ENCODE data around the gene TACR1. TPM values are rescaled to one million over a fixed set of nuclear protein-coding genes. Genes with fewer than 3 reads are reported as not detected.

Gene TACR1
- total and polyA plus RNA-seq, 2 experiments from 2014 or later, result 3.5 to 7.3 TPM

DNA sequence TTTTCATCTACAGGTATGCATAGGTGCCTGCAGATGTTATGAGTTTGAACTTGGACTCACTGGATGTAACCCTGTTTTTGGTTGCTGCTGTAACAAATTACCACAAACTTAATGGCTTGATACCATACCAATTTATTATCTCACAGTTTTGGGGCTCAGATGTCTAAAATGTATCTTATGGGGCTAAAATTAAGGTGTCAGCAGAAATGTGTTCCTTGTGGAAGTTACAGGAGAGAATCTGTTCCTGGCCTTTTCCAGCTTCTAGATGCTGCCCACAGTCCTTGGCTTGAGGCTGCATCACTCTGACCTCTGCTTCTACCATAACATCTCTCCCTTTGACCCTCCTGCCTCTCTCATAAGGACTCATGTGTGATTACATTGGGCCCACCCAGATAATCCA lies 193.3 kb downstream of the TACR1 start (continued):
- TF ChIP-seq NANOG (IDR thresholded peaks at IDR 0.05; ENCODE audit: borderline replicate concordance) (no peak), CREB1 (CRISPR knock-in tag; IDR thresholded peaks at IDR 0.05; ENCODE audit: low read depth) (no peak)
- TF ChIP-seq, protein P1, sequence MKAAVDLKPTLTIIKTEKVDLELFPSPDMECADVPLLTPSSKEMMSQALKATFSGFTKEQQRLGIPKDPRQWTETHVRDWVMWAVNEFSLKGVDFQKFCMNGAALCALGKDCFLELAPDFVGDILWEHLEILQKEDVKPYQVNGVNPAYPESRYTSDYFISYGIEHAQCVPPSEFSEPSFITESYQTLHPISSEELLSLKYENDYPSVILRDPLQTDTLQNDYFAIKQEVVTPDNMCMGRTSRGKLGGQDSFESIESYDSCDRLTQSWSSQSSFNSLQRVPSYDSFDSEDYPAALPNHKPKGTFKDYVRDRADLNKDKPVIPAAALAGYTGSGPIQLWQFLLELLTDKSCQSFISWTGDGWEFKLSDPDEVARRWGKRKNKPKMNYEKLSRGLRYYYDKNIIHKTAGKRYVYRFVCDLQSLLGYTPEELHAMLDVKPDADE (IDR thresholded peaks at IDR 0.05), result no peak

DNA sequence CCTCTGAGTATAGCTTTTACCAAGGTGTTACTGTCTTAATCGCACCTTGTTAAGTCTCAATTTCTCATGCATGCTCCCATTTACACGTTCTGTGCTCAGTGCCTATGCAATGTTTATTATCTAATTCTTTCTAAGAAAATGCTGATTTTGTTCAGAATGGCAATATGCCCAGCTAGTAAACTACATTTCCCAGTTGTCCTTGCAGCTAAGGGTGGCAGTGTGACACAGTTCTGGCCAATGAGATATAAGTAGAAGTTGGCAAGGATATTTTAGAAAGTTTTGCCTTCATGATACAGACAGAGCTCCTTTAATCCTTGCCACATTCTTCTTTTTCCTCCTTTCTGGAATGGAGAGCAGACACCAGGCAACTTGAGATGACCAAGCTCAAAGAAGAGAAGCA lies 195.5 kb downstream of the TACR1 start:
- no peak overlapping the region for H3K4me2 ChIP-seq
- no peak for DNase-seq (ENCODE audit: low spot score)
- ATAC-seq, result no peak
- no peaks in the 10 kb centered on the region for H3K36me3 ChIP-seq (ENCODE audit: insufficient read depth)
- TF ChIP-seq, protein P2, sequence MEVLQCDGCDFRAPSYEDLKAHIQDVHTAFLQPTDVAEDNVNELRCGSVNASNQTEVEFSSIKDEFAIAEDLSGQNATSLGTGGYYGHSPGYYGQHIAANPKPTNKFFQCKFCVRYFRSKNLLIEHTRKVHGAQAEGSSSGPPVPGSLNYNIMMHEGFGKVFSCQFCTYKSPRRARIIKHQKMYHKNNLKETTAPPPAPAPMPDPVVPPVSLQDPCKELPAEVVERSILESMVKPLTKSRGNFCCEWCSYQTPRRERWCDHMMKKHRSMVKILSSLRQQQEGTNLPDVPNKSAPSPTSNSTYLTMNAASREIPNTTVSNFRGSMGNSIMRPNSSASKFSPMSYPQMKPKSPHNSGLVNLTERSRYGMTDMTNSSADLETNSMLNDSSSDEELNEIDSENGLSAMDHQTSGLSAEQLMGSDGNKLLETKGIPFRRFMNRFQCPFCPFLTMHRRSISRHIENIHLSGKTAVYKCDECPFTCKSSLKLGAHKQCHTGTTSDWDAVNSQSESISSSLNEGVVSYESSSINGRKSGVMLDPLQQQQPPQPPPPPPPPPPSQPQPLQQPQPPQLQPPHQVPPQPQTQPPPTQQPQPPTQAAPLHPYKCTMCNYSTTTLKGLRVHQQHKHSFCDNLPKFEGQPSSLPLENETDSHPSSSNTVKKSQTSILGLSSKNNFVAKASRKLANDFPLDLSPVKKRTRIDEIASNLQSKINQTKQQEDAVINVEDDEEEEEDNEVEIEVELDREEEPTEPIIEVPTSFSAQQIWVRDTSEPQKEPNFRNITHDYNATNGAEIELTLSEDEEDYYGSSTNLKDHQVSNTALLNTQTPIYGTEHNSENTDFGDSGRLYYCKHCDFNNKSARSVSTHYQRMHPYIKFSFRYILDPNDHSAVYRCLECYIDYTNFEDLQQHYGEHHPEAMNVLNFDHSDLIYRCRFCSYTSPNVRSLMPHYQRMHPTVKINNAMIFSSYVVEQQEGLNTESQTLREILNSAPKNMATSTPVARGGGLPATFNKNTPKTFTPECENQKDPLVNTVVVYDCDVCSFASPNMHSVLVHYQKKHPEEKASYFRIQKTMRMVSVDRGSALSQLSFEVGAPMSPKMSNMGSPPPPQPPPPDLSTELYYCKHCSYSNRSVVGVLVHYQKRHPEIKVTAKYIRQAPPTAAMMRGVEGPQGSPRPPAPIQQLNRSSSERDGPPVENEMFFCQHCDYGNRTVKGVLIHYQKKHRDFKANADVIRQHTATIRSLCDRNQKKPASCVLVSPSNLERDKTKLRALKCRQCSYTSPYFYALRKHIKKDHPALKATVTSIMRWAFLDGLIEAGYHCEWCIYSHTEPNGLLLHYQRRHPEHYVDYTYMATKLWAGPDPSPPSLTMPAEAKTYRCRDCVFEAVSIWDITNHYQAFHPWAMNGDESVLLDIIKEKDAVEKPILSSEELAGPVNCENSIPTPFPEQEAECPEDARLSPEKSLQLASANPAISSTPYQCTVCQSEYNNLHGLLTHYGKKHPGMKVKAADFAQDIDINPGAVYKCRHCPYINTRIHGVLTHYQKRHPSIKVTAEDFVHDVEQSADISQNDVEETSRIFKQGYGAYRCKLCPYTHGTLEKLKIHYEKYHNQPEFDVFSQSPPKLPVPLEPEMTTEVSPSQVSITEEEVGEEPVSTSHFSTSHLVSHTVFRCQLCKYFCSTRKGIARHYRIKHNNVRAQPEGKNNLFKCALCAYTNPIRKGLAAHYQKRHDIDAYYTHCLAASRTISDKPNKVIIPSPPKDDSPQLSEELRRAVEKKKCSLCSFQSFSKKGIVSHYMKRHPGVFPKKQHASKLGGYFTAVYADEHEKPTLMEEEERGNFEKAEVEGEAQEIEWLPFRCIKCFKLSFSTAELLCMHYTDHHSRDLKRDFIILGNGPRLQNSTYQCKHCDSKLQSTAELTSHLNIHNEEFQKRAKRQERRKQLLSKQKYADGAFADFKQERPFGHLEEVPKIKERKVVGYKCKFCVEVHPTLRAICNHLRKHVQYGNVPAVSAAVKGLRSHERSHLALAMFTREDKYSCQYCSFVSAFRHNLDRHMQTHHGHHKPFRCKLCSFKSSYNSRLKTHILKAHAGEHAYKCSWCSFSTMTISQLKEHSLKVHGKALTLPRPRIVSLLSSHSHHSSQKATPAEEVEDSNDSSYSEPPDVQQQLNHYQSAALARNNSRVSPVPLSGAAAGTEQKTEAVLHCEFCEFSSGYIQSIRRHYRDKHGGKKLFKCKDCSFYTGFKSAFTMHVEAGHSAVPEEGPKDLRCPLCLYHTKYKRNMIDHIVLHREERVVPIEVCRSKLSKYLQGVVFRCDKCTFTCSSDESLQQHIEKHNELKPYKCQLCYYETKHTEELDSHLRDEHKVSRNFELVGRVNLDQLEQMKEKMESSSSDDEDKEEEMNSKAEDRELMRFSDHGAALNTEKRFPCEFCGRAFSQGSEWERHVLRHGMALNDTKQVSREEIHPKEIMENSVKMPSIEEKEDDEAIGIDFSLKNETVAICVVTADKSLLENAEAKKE (CRISPR knock-in tag; IDR thresholded peaks at IDR 0.05), result no peak
- no peak for TF ChIP-seq JUNB (IDR thresholded peaks at IDR 0.05; ENCODE audit: unreplicated experiment)
- TF ChIP-seq STAT1 (IDR thresholded peaks at IDR 0.05; ENCODE audit: unreplicated experiment), result no peak
- TF ChIP-seq EZH2 (IDR thresholded peaks at IDR 0.05; ENCODE audit: low read depth, unreplicated experiment), result no peak
- TF ChIP-seq, protein P3, sequence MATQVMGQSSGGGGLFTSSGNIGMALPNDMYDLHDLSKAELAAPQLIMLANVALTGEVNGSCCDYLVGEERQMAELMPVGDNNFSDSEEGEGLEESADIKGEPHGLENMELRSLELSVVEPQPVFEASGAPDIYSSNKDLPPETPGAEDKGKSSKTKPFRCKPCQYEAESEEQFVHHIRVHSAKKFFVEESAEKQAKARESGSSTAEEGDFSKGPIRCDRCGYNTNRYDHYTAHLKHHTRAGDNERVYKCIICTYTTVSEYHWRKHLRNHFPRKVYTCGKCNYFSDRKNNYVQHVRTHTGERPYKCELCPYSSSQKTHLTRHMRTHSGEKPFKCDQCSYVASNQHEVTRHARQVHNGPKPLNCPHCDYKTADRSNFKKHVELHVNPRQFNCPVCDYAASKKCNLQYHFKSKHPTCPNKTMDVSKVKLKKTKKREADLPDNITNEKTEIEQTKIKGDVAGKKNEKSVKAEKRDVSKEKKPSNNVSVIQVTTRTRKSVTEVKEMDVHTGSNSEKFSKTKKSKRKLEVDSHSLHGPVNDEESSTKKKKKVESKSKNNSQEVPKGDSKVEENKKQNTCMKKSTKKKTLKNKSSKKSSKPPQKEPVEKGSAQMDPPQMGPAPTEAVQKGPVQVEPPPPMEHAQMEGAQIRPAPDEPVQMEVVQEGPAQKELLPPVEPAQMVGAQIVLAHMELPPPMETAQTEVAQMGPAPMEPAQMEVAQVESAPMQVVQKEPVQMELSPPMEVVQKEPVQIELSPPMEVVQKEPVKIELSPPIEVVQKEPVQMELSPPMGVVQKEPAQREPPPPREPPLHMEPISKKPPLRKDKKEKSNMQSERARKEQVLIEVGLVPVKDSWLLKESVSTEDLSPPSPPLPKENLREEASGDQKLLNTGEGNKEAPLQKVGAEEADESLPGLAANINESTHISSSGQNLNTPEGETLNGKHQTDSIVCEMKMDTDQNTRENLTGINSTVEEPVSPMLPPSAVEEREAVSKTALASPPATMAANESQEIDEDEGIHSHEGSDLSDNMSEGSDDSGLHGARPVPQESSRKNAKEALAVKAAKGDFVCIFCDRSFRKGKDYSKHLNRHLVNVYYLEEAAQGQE (IDR thresholded peaks at IDR 0.05; ENCODE audit: unreplicated experiment), result no peak
- TF ChIP-seq NANOG (IDR thresholded peaks at IDR 0.05; ENCODE audit: borderline replicate concordance), result no peak
- TF ChIP-seq, protein P1 (IDR thresholded peaks at IDR 0.05), result 0 out of 2 replicates have a peak, but pooled peaks have one; percentile 33
- no peak for TF ChIP-seq ZNF331 (CRISPR knock-in tag; IDR thresholded peaks at IDR 0.05; ENCODE audit: low read depth)
- no peaks in the 10 kb centered on the region for H3K4me1 Mint-ChIP-seq
- H3K4me1 ChIP-seq (ENCODE audit: insufficient read depth), result no peaks in the 10 kb centered on the region
- H3K27ac Mint-ChIP-seq, result no peak overlapping the region
- H3K79me2 ChIP-seq (replicated peaks; ENCODE audit: insufficient read depth), result no peaks in the 10 kb centered on the region
- H3K36me3 Mint-ChIP-seq (ENCODE audit: low read depth), result peaks cover 7% of the 10 kb centered on the region; the same call in 2 of the 3 replicates
- no peaks in the 10 kb centered on the region for H4K20me1 ChIP-seq (replicated peaks; ENCODE audit: insufficient read depth)
- no peaks in the 10 kb centered on the region for H3K9me2 ChIP-seq (ENCODE audit: insufficient read depth)
- H3F3A ChIP-seq (replicated peaks; ENCODE audit: low read depth), result no peaks in the 10 kb centered on the region
- H3K27me3 ChIP-seq (ENCODE audit: insufficient read depth), result no peaks in the 10 kb centered on the region
- H3K27ac ChIP-seq (ENCODE audit: low read depth), result no peak overlapping the region
- no peaks in the 10 kb centered on the region for H3K27me3 Mint-ChIP-seq (ENCODE audit: insufficient read depth, low read depth, poor library complexity)
- H3K4me3 ChIP-seq, result no peak overlapping the region
- no peak overlapping the region for H3K4me3 Mint-ChIP-seq
- peaks cover 3% of the 10 kb centered on the region; the same call in 2 of the 3 replicates for H3K9me3 Mint-ChIP-seq
- no peak overlapping the region for H2AFZ ChIP-seq

All from GM23338 (cell line).